Measurements from ENCODE around the gene PALLD. TPM values are rescaled to one million over a fixed set of nuclear protein-coding genes. Genes with fewer than 3 reads are reported as not detected.

The PALLD gene
- total and polyA plus RNA-seq, 2 donors (not counting 3 experiments of a cell fraction or from before 2014, with no cell fraction given), result 13.4 to 48.2 TPM

DNA sequence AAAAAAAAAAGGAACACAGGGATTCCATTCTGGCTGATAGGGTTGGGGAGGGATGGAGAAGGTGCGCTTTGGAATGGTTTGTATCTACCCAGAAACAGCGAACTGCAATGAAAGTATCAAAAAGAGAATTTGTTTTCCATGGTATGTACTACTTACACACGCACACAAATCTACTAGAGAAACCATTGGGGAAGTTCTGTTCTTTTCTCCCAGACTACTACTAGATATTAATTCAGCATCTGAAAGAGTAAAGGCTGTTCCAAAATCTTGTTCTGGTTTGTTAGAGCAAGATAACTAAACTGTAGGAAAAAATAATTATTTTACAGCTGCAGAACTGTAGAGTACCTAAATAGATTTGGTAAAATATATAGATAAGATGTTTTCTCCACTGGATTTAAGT lies 394.8 kb downstream of the PALLD start:
- ChIA-PET POLR2A (no interaction called here), CTCF (interaction anchor here (1.3 kb wide), 1 partner anchor 181 kb away, joined by 4 read pairs; no protein-coding TSS in a partner anchor)
- H3K9me1 ChIP-seq (replicated peaks; ENCODE audit: control insufficient read depth, extremely low read depth, insufficient read depth, low read length), result no peaks in the 10 kb centered on the region
- no peak for TF ChIP-seq MYC (IDR thresholded peaks at IDR 0.05; ENCODE audit: low read depth, low read length)
- TF ChIP-seq JUN (IDR thresholded peaks at IDR 0.05; ENCODE audit: borderline replicate concordance, insufficient read depth, insufficient read length, low read depth), result no peak
- no peak for TF ChIP-seq EZH2 (IDR thresholded peaks at IDR 0.05; ENCODE audit: borderline replicate concordance, low read depth, low read length, severe bottlenecking)
- TF ChIP-seq POLR2AphosphoS5 (IDR thresholded peaks at IDR 0.05; ENCODE audit: insufficient read depth, low read depth, low read length), result no peak
- no peak for TF ChIP-seq MAX (IDR thresholded peaks at IDR 0.05; ENCODE audit: insufficient read depth, insufficient read length)
- TF ChIP-seq POLR2A (IDR thresholded peaks at IDR 0.05; ENCODE audit: low read depth, low read length), result no peak
- no peak for TF ChIP-seq GATA2 (IDR thresholded peaks at IDR 0.05; ENCODE audit: insufficient read depth, insufficient read length, low read depth, low read length)
- TF ChIP-seq FOS (IDR thresholded peaks at IDR 0.05; ENCODE audit: borderline replicate concordance, insufficient read depth, low read length), result no peak
- TF ChIP-seq CTCF (IDR thresholded peaks at IDR 0.05; ENCODE audit: extremely low read depth in 1 of 2, insufficient read depth in 1 of 2, low read depth in 1 of 2, low read length in 2 of 2), result no peak
- intact Hi-C loops (cut with micrococcal nuclease) (no loop called here), dilution Hi-C loops (cut with MboI; ENCODE audit: extremely low pct_ligation_motif_present, low sequenced_read_pairs) (no loop called here)
- no peaks in the 10 kb centered on the region for H4K20me1 ChIP-seq (replicated peaks; ENCODE audit: control insufficient read depth, extremely low read depth, insufficient read depth, low read length)
- H3K9me3 ChIP-seq (replicated peaks; ENCODE audit: control insufficient read depth, insufficient read depth, low read length), result no peaks in the 10 kb centered on the region
- H3K27ac ChIP-seq (ENCODE audit: insufficient read depth, low read depth, low read length), result no peak overlapping the region
- DNase-seq (ENCODE audit: low read depth, low spot score) (no peak), FAIRE-seq (no peak)
- peaks cover 10 to 14% of the 10 kb centered on the region in 2 experiments for H3K36me3 ChIP-seq (ENCODE audit: control insufficient read depth in 2 of 2, extremely low read depth in 1 of 2, insufficient read depth in 2 of 2, low read length in 2 of 2)
- no peak overlapping the region for H2AFZ ChIP-seq (ENCODE audit: low read depth, low read length)
- no TSS peak for BruUV-seq (replicated peaks)
- no peak overlapping the region for H3K4me3 ChIP-seq (replicated peaks in 1 of 3; ENCODE audit: insufficient read depth in 1 of 3, low read depth in 1 of 3, low read length in 3 of 3)
- no peak overlapping the region for H3K9ac ChIP-seq (replicated peaks; ENCODE audit: extremely low read depth, insufficient read depth, low read length)
- no peaks in the 10 kb centered on the region for H3K27me3 ChIP-seq (ENCODE audit: control insufficient read depth in 2 of 2, insufficient read depth in 2 of 2, low read length in 2 of 2)
- H3K4me2 ChIP-seq (ENCODE audit: insufficient read depth, low read length), result no peak overlapping the region
- no peaks in the 10 kb centered on the region for H3K79me2 ChIP-seq (ENCODE audit: control insufficient read depth, insufficient read depth, low read length)
- H3K4me1 ChIP-seq (ENCODE audit: control insufficient read depth, extremely low read depth, insufficient read depth, low read length), result no peaks in the 10 kb centered on the region

All from endothelial cell of umbilical vein (primary cell).